Measurements from ENCODE around the gene ABTB2.

ABTB2 gene

GRCh38 chr11:34232807-34233206 lies 125.0 kb downstream of the ABTB2 start:
- H3K27ac ChIP-seq, result no peak overlapping the region
- no peak for DNase-seq (ENCODE audit: low spot score)
- POLR2A ChIA-PET (ENCODE audit: low non-redundant PET), result interaction anchor here (0.6 kb wide), 1 partner anchor 21 kb away, joined by 4 read pairs; no protein-coding TSS in a partner anchor
- CTCF ChIA-PET, result no interaction called here
- TF ChIP-seq CTCF (conservative IDR thresholded peaks at IDR 0.05; ENCODE audit: low read depth), result no peak

- no peak overlapping the region for H3K27ac ChIP-seq
- CTCF ChIA-PET, result interaction anchor here (0.6 to 1.2 kb wide), 5 partner anchors 11 to 396 kb away, joined by 3 to 12 read pairs (median 4); no protein-coding TSS in a partner anchor
- no peak for DNase-seq (ENCODE audit: low spot score)
- POLR2A ChIA-PET (ENCODE audit: low non-redundant PET), result no interaction called here
- no peak for TF ChIP-seq CTCF (conservative IDR thresholded peaks at IDR 0.05; ENCODE audit: low read depth)
Observed at GRCh38 chr11:34226210-34226609, 131.6 kb downstream of the ABTB2 start.

GRCh38 chr11:34225091-34225490 lies 132.7 kb downstream of the ABTB2 start:
- DNase-seq (ENCODE audit: low spot score), result no peak
- ChIA-PET POLR2A (ENCODE audit: low non-redundant PET) (no interaction called here), CTCF (no interaction called here)
- H3K27ac ChIP-seq, result no peak overlapping the region
- TF ChIP-seq CTCF (conservative IDR thresholded peaks at IDR 0.05; ENCODE audit: low read depth), result no peak

DNA sequence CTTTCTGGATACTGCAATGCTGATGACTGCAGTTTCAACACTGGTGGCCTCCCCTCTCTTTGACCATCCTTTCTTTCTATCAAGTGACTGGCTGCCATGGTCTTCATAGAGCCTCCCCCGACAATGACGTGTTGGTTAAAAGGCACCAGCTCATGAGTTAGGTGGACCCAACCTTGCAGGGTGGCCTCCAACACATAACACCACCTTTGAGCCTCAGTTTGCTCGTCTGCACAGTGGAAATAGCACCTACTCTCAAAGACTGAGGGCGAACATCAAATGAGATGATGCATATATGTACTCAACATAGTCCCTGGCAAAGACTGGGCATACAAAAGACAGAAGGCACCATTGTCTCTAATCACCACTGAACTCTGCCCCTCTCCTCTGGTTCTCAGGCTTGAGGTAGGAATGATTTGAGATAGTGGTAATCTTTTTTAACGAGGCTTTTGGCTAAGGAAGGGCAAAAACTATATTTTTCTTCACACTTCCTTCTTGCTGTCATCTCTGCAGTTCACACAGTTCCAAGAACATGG lies 133.3 kb downstream of the ABTB2 start:
- CTCF ChIA-PET, result no interaction called here
- no peak overlapping the region for H3K27ac ChIP-seq
- no peak for DNase-seq (ENCODE audit: low spot score)
- POLR2A ChIA-PET (ENCODE audit: low non-redundant PET), result no interaction called here
- TF ChIP-seq CTCF (conservative IDR thresholded peaks at IDR 0.05; ENCODE audit: low read depth), result no peak

DNA sequence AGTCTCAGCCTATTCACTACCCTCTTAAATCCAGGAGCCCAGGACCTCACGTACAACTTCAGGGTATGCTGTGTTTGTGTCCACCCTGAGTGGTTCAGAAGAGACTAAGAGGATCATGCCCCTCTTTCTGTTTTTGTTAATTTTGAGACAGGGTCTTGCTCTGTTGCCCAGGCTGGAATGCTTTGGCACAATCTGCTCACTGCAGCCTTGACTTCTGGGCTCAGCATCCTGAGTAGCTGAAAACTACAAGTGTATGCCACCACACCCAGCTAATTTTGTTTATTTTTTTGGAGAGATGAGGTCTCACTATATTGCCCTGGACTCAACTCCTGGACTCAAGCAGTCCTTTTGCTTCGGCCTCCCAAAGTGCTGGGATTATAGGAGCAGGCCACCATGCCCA lies 133.9 kb downstream of the ABTB2 start:
- CTCF ChIA-PET, result no interaction called here
- no peak for DNase-seq (ENCODE audit: low spot score)
- no peak overlapping the region for H3K27ac ChIP-seq
- TF ChIP-seq CTCF (conservative IDR thresholded peaks at IDR 0.05; ENCODE audit: low read depth), result no peak
- POLR2A ChIA-PET (ENCODE audit: low non-redundant PET), result no interaction called here

GRCh38 chr11:34223021-34223813 lies 134.6 kb downstream of the ABTB2 start:
- no peak for DNase-seq (ENCODE audit: low spot score)
- ChIA-PET POLR2A (ENCODE audit: low non-redundant PET) (no interaction called here), CTCF (interaction anchor here (0.6 kb wide), 1 partner anchor 1059 kb away, joined by 3 read pairs; no protein-coding TSS in a partner anchor)
- no peak overlapping the region for H3K27ac ChIP-seq
- no peak for TF ChIP-seq CTCF (conservative IDR thresholded peaks at IDR 0.05; ENCODE audit: low read depth)
